DND-41 (cell line): ENCODE measurements around the gene STX16.
"Not testable (repeated sequence)": the region's sequence is repeated elsewhere in the genome, so short reads cannot be mapped to it uniquely, and the experiment has no call there.

ENCODE experiments used
- ATAC-seq: fragments of 200-7000 bp; cut with Tn5 transposase; 3 replicates; pipeline ENCODE4 v1.9.1; 2021; ENCODE audit warnings: low read depth; ENCODE audit not compliant: insufficient read depth
- DNase-seq: peaks from one replicate; pipeline ENCODE4 v3.0.0-alpha.2; 2020
- H2AFZ ChIP-seq: 2 replicates; pipeline ENCODE4 v1.6.0; 2012; ENCODE audit warnings: low read depth, low read length
- H3K27ac ChIP-seq: 2 replicates; pipeline ENCODE4 v1.5.1; 2012; ENCODE audit warnings: low read length, inconsistent platforms
- H3K27me3 ChIP-seq: fragments of 200-600 bp; sonication (generic); 2 replicates; pipeline ENCODE4 v1.6.0; 2012; ENCODE audit warnings: low read length, mild to moderate bottlenecking, inconsistent platforms; ENCODE audit not compliant: insufficient read depth, poor library complexity
- H3K36me3 ChIP-seq: 2 replicates; pipeline ENCODE4 v1.5.1; 2012; ENCODE audit warnings: low read length, inconsistent platforms; ENCODE audit not compliant: insufficient read depth
- H3K4me1 ChIP-seq: 2 replicates; pipeline ENCODE4 v1.5.1; 2012; ENCODE audit warnings: mild to moderate bottlenecking, low read length; ENCODE audit not compliant: insufficient read depth
- H3K4me2 ChIP-seq: 2 replicates; pipeline ENCODE4 v1.6.0; 2012; ENCODE audit warnings: mild to moderate bottlenecking, moderate library complexity, low read length, inconsistent platforms; ENCODE audit not compliant: insufficient read depth
- H3K4me3 ChIP-seq, 2 experiments: fragments of 200-600 bp in 1 of 2; shearing (Covaris generic) in 1 of 2; 2 replicates each; pipeline ENCODE4 v1.5.1; 2012 to 2016; ENCODE audit warnings: inconsistent platforms in 2 of 2, low read length in 2 of 2, mild to moderate bottlenecking in 2 of 2, low read depth in 1 of 2, moderate library complexity in 1 of 2
- H3K79me2 ChIP-seq: 2 replicates; pipeline ENCODE4 v1.6.0; 2012; ENCODE audit warnings: low read length, inconsistent platforms; ENCODE audit not compliant: insufficient read depth
- H3K9ac ChIP-seq: 2 replicates; pipeline ENCODE4 v1.6.0; 2012; ENCODE audit warnings: low read depth, mild to moderate bottlenecking, inconsistent platforms, low read length, moderate library complexity
- H3K9me3 ChIP-seq: 2 replicates; pipeline ENCODE4 v1.5.1; 2012; ENCODE audit warnings: low read length, moderate library complexity, mild to moderate bottlenecking, inconsistent platforms; ENCODE audit not compliant: insufficient read depth, severe bottlenecking
- H4K20me1 ChIP-seq: 2 replicates; pipeline ENCODE4 v1.6.0; 2012; ENCODE audit warnings: low read length; ENCODE audit not compliant: insufficient read depth
- CTCF ChIP-seq: IDR thresholded peaks from 2 replicates; pipeline ENCODE4 v1.5.1; 2012; ENCODE audit warnings: borderline replicate concordance, low read length, moderate library complexity, mild to moderate bottlenecking; ENCODE audit not compliant: poor library complexity, severe bottlenecking; ENCODE audit errors: extremely low read depth
- EZH2 ChIP-seq: IDR thresholded peaks from 3 replicates; pipeline ENCODE4 v1.6.1; 2012; ENCODE audit warnings: borderline replicate concordance, low read depth, mild to moderate bottlenecking, moderate library complexity, low read length, inconsistent platforms; ENCODE audit not compliant: severe bottlenecking

Gene STX16

GRCh38 chr20:58721951-58722778 lies 71.1 kb downstream of the STX16 start:
- Histone ChIP-seq H4K20me1 (no peaks in the 10 kb centered on the region; the same call in 1 of the 2 replicates), H3K27me3 (peaks cover 6% of the 10 kb centered on the region), H3K9me3 (no peaks in the 10 kb centered on the region), H3K36me3 (no peaks in the 10 kb centered on the region), H3K9ac (no peak overlapping the region), H3K4me2 (no peak overlapping the region), H3K4me1 (no peaks in the 10 kb centered on the region), H3K4me3 (no peak overlapping the region), H2AFZ (no peak overlapping the region), H3K79me2 (no peaks in the 10 kb centered on the region), H3K27ac (no peak overlapping the region)
- no peak for ATAC-seq
- TF ChIP-seq CTCF (no peak), EZH2 (no peak)
- no peak for DNase-seq

- Histone ChIP-seq H3K36me3 (no peaks in the 10 kb centered on the region), H3K79me2 (no peaks in the 10 kb centered on the region), H3K27ac (no peak overlapping the region), H3K4me1 (no peaks in the 10 kb centered on the region), H3K4me3 (no peak overlapping the region), H2AFZ (no peak overlapping the region), H4K20me1 (no peaks in the 10 kb centered on the region), H3K27me3 (peaks cover 6% of the 10 kb centered on the region), H3K9ac (no peak overlapping the region), H3K4me2 (no peak overlapping the region), H3K9me3 (peaks cover 2% of the 10 kb centered on the region)
- ATAC-seq (no peak), DNase-seq (no peak)
- no peak for TF ChIP-seq CTCF
- no peak for TF ChIP-seq EZH2
These were observed 72.0 kb downstream of the STX16 start for GRCh38 chr20:58722877-58723627.

GRCh38 chr20:58723628-58723984 lies 72.5 kb downstream of the STX16 start:
- Histone ChIP-seq H3K9ac (no peak overlapping the region), H3K36me3 (no peaks in the 10 kb centered on the region), H2AFZ (no peak overlapping the region), H4K20me1 (no peaks in the 10 kb centered on the region), H3K4me1 (no peaks in the 10 kb centered on the region), H3K9me3 (peaks cover 2% of the 10 kb centered on the region), H3K79me2 (no peaks in the 10 kb centered on the region), H3K4me2 (no peak overlapping the region), H3K27ac (no peak overlapping the region), H3K27me3 (peaks cover 6% of the 10 kb centered on the region), H3K4me3 (no peak overlapping the region)
- TF ChIP-seq CTCF (no peak), EZH2 (no peak)
- ATAC-seq, result no peak
- DNase-seq, result no peak

- not testable (repeated sequence) for H3K36me3 ChIP-seq, ATAC-seq, H4K20me1 ChIP-seq, H3K4me1 ChIP-seq, H3K4me3 ChIP-seq, H3K9ac ChIP-seq, H3K27ac ChIP-seq, H2AFZ ChIP-seq, DNase-seq, H3K9me3 ChIP-seq, H3K4me2 ChIP-seq, H3K79me2 ChIP-seq
- H3K27me3 ChIP-seq, result peaks cover 10% of the 10 kb centered on the region
These were observed 75.1 kb downstream of the STX16 start for GRCh38 chr20:58726156-58726555.
